ENCODE measurements around the gene MB. TPM values are rescaled to one million over a fixed set of nuclear protein-coding genes. Genes with fewer than 3 reads are reported as not detected.

The MB gene
- polyA plus RNA-seq, 1 donor (not counting 4 experiments of a cell fraction or from before 2014, with no cell fraction given), result not detected

DNA sequence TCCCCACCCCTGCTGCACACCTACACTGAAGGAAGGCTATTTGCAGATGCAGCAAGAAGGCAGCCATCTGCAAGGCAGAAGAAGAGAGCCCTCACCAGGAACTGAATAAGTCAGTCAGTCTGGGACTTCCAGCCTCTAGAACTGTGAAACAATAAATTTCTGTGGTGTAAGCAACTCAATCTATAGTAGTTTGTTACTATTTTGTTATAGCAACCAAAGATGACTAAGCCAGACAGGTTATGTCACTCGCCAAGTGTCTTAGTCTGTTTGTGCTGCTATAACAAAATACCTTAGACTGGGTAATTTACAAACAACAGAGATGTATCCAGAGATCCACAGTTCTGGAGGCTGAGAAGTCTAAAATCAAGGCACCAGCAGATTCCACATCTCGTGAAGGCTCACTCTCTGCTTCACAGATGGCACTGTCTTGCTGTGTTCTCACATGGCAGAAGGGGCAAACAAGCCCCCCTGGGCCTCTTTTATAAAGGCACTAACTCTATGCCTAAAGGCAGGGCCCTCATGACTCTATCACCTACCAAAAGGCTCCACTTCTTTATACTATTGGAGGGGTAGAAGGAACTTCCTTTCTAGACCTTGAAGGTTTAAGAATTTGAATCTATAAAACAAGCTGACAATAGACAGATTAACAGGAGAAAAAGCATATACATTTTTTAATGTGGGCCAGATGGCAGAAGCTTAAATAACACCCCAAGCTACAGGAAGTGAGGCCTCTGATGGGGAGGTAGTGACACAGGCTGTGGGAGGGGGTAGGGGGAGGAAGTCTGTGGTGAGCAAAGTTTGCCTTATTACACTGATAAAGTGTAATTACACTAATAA is 43.4 kb upstream of the MB start:
- dilution Hi-C loops (cut with MboI; ENCODE audit: extremely low pct_ligation_motif_present, low sequenced_read_pairs), result no loop called here
- no peaks in the 10 kb centered on the region for H4K20me1 ChIP-seq (ENCODE audit: control insufficient read depth, extremely low read depth, insufficient read depth, low read length)
- FAIRE-seq (no peak), DNase-seq (ENCODE audit: low read depth, low spot score) (no peak)
- H3K9ac ChIP-seq (ENCODE audit: control insufficient read depth, extremely low read depth, insufficient read depth, low read length), result no peak overlapping the region
- H3K4me2 ChIP-seq (ENCODE audit: control insufficient read depth, extremely low read depth, insufficient read depth, low read depth, low read length), result no peak overlapping the region
- no peaks in the 10 kb centered on the region for H3K79me2 ChIP-seq (ENCODE audit: control insufficient read depth, insufficient read depth, low read length)
- H2AFZ ChIP-seq (ENCODE audit: control insufficient read depth, low read length), result no peak overlapping the region
- H3K4me3 ChIP-seq (ENCODE audit: control insufficient read depth in 2 of 3, extremely low read depth in 1 of 3, insufficient read depth in 2 of 3, low read depth in 1 of 3, low read length in 3 of 3), result no peak overlapping the region
- peaks cover 2% of the 10 kb centered on the region for H3K9me3 ChIP-seq (ENCODE audit: control insufficient read depth, low read depth, low read length)
- H3K9me1 ChIP-seq (ENCODE audit: control insufficient read depth, extremely low read depth, insufficient read depth, low read length), result no peaks in the 10 kb centered on the region
- peaks cover 0 to 3% of the 10 kb centered on the region in 2 experiments for H3K36me3 ChIP-seq (ENCODE audit: control insufficient read depth in 2 of 2, extremely low read depth in 1 of 2, insufficient read depth in 2 of 2, low read length in 2 of 2)
- no peak overlapping the region for H3K27ac ChIP-seq (ENCODE audit: control insufficient read depth, insufficient read depth, low read length)
- TF ChIP-seq EZH2 (IDR thresholded peaks at IDR 0.05; ENCODE audit: low read length) (no peak), CTCF (optimal IDR thresholded peaks at IDR 0.05 in 1 of 3, IDR thresholded peaks at IDR 0.05 in 1 of 3, conservative IDR thresholded peaks at IDR 0.05 in 1 of 3; ENCODE audit: extremely low read depth in 1 of 3, insufficient read depth in 2 of 3, low read length in 3 of 3) (no peak)
- H3K4me1 ChIP-seq (ENCODE audit: control insufficient read depth, extremely low read depth, insufficient read depth, low read length), result no peaks in the 10 kb centered on the region
- H3K27me3 ChIP-seq (ENCODE audit: control insufficient read depth, extremely low read depth, insufficient read depth, low read length), result no peaks in the 10 kb centered on the region

DNA sequence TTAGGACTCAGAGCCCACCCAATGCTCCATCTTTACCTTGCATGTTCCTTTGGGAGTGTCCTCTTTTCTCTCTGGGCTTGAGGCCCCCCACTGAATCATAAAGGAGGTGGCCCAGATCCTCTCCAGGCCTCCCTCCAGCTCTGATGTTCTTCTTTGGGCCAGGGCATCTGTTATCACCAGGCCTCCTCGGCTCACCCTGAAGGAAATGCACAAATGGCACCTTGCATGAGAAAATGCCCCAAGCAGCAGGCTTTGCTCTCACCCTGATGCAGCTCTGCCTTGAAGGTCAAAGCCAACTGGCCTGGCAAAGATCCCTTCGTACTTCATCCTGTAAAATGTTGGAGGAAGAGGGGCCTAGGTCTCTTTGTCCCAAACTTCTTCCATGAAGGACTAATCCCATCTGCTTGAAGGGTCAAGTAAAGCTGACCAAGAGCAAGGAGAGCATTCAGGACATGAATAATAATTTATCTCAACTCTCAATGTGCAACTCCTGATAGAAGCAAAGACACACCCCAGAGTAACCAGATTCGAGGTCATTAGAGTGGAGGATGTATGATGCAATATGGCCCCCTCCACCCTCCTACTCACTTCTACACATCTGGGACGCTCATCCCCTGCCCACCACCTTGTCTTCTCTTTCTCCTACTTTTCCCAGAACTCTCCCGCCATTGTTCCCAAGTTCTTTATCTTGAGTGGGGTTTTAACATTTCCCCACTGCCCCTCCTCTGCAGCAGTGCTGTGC is 40.6 kb upstream of the MB start:
- no peak overlapping the region for H2AFZ ChIP-seq (ENCODE audit: control insufficient read depth, low read length)
- dilution Hi-C loops (cut with MboI; ENCODE audit: extremely low pct_ligation_motif_present, low sequenced_read_pairs), result no loop called here
- no peaks in the 10 kb centered on the region for H4K20me1 ChIP-seq (ENCODE audit: control insufficient read depth, extremely low read depth, insufficient read depth, low read length)
- peaks cover 0 to 3% of the 10 kb centered on the region in 2 experiments for H3K36me3 ChIP-seq (ENCODE audit: control insufficient read depth in 2 of 2, extremely low read depth in 1 of 2, insufficient read depth in 2 of 2, low read length in 2 of 2)
- TF ChIP-seq EZH2 (IDR thresholded peaks at IDR 0.05; ENCODE audit: low read length) (no peak), CTCF (optimal IDR thresholded peaks at IDR 0.05 in 1 of 3, IDR thresholded peaks at IDR 0.05 in 1 of 3, conservative IDR thresholded peaks at IDR 0.05 in 1 of 3; ENCODE audit: extremely low read depth in 1 of 3, insufficient read depth in 2 of 3, low read length in 3 of 3) (no peak)
- FAIRE-seq, result no peak
- H3K27me3 ChIP-seq (ENCODE audit: control insufficient read depth, extremely low read depth, insufficient read depth, low read length), result no peaks in the 10 kb centered on the region
- no peaks in the 10 kb centered on the region for H3K9me3 ChIP-seq (ENCODE audit: control insufficient read depth, low read depth, low read length)
- no peaks in the 10 kb centered on the region for H3K9me1 ChIP-seq (ENCODE audit: control insufficient read depth, extremely low read depth, insufficient read depth, low read length)
- H3K4me2 ChIP-seq (ENCODE audit: control insufficient read depth, extremely low read depth, insufficient read depth, low read depth, low read length), result no peak overlapping the region
- DNase-seq (ENCODE audit: low read depth, low spot score), result no peak
- no peak overlapping the region for H3K9ac ChIP-seq (ENCODE audit: control insufficient read depth, extremely low read depth, insufficient read depth, low read length)
- no peak overlapping the region for H3K4me3 ChIP-seq (ENCODE audit: control insufficient read depth in 2 of 3, extremely low read depth in 1 of 3, insufficient read depth in 2 of 3, low read depth in 1 of 3, low read length in 3 of 3)
- no peaks in the 10 kb centered on the region for H3K79me2 ChIP-seq (ENCODE audit: control insufficient read depth, insufficient read depth, low read length)
- H3K27ac ChIP-seq (ENCODE audit: control insufficient read depth, insufficient read depth, low read length), result no peak overlapping the region
- no peaks in the 10 kb centered on the region for H3K4me1 ChIP-seq (ENCODE audit: control insufficient read depth, extremely low read depth, insufficient read depth, low read length)

Data from keratinocyte (primary cell).